KOPT-K1 (cell line): ENCODE results near the gene CSN3.
"Not testable (repeated sequence)": the region's sequence is repeated elsewhere in the genome, so short reads cannot be mapped to it uniquely, and the experiment has no call there.

Experiments used
- H3K27ac ChIP-seq: fragments of 200-600 bp; sonication (generic); 2 replicates; pipeline ENCODE4 v1.5.1; 2016; ENCODE audit warnings: antibody characterized with exemption, mild to moderate bottlenecking, low read depth, low read length; ENCODE audit not compliant: poor library complexity, severe bottlenecking
- H3K36me3 ChIP-seq: fragments of 200-600 bp; sonication (generic); 2 replicates; pipeline ENCODE4 v1.5.1; 2017; ENCODE audit warnings: antibody characterized with exemption, mild to moderate bottlenecking, low read length, moderate library complexity; ENCODE audit not compliant: insufficient read depth
- H3K9me3 ChIP-seq: fragments of 200-600 bp; sonication (generic); 2 replicates; pipeline ENCODE4 v1.5.1; 2017; ENCODE audit warnings: antibody characterized with exemption, low read length, mild to moderate bottlenecking; ENCODE audit not compliant: insufficient read depth, poor library complexity, severe bottlenecking

The CSN3 gene

GRCh38 chr4:70242297-70242696 lies at the start of gene CSN3:
Gene CSN3 (plus strand): TSS chr4:70242597. CDS start chr4:70244820, 2,223 bp downstream.
- not testable (repeated sequence) for H3K36me3 ChIP-seq, H3K9me3 ChIP-seq, H3K27ac ChIP-seq

- Histone ChIP-seq H3K9me3 (no peaks in the 10 kb centered on the region), H3K27ac (no peak overlapping the region), H3K36me3 (no peaks in the 10 kb centered on the region)
Observed at GRCh38 chr4:70192895-70193294, 49.5 kb upstream of the CSN3 start.

- Histone ChIP-seq H3K27ac (no peak within 1 kb of the TSS), H3K9me3 (no peaks in the 10 kb centered on the region), H3K36me3 (no peaks in the 10 kb centered on the region)
Observed at GRCh38 chr4:70195425-70195824, 47.0 kb upstream of the CSN3 start, which contains the start of gene ODAM. Gene ODAM (plus strand): TSS chr4:70195725. CDS start chr4:70196544, 819 bp downstream.

GRCh38 chr4:70196857-70197256 lies 45.5 kb upstream of the CSN3 start:
- Histone ChIP-seq H3K27ac (no peak overlapping the region), H3K36me3 (no peaks in the 10 kb centered on the region), H3K9me3 (no peaks in the 10 kb centered on the region)

- Histone ChIP-seq H3K36me3 (no peaks in the 10 kb centered on the region), H3K27ac (no peak overlapping the region), H3K9me3 (no peaks in the 10 kb centered on the region)
Observed at GRCh38 chr4:70197842-70198241, 44.6 kb upstream of the CSN3 start.

GRCh38 chr4:70203601-70204000 lies 38.8 kb upstream of the CSN3 start:
- Histone ChIP-seq H3K36me3 (no peaks in the 10 kb centered on the region), H3K27ac (no peak overlapping the region), H3K9me3 (no peaks in the 10 kb centered on the region)

GRCh38 chr4:70212752-70213151 lies 29.6 kb upstream of the CSN3 start:
- H3K36me3 ChIP-seq, H3K27ac ChIP-seq, H3K9me3 ChIP-seq: not testable (repeated sequence)

GRCh38 chr4:70216109-70216508 lies 26.3 kb upstream of the CSN3 start:
- H3K9me3 ChIP-seq, H3K36me3 ChIP-seq, H3K27ac ChIP-seq: not testable (repeated sequence)

- H3K9me3 ChIP-seq, H3K36me3 ChIP-seq, H3K27ac ChIP-seq: not testable (repeated sequence)
Observed at GRCh38 chr4:70216550-70216949, 25.8 kb upstream of the CSN3 start.

GRCh38 chr4:70221389-70221788 lies 21.0 kb upstream of the CSN3 start:
- not testable (repeated sequence) for H3K36me3 ChIP-seq, H3K27ac ChIP-seq, H3K9me3 ChIP-seq

- not testable (repeated sequence) for H3K9me3 ChIP-seq, H3K36me3 ChIP-seq, H3K27ac ChIP-seq
Observed at GRCh38 chr4:70221818-70222217, 20.6 kb upstream of the CSN3 start.

GRCh38 chr4:70225824-70226223 lies 16.6 kb upstream of the CSN3 start, which contains the start of gene FDCSP:
Gene FDCSP (plus strand): TSS chr4:70226124. CDS start chr4:70231195, 5,071 bp downstream.
- Histone ChIP-seq H3K9me3 (no peaks in the 10 kb centered on the region), H3K27ac (no peak within 1 kb of the TSS), H3K36me3 (no peaks in the 10 kb centered on the region)

- no peaks in the 10 kb centered on the region for H3K36me3 ChIP-seq
- no peak overlapping the region for H3K27ac ChIP-seq
- no peaks in the 10 kb centered on the region for H3K9me3 ChIP-seq
Observed at GRCh38 chr4:70236125-70236524, 6.3 kb upstream of the CSN3 start.

- Histone ChIP-seq H3K9me3 (no peaks in the 10 kb centered on the region), H3K27ac (no peak overlapping the region), H3K36me3 (no peaks in the 10 kb centered on the region)
Observed at GRCh38 chr4:70239131-70239883, 3.1 kb upstream of the CSN3 start.

- no peak overlapping the region for H3K27ac ChIP-seq
- no peaks in the 10 kb centered on the region for H3K36me3 ChIP-seq
Observed at GRCh38 chr4:70239884-70240591, 2.4 kb upstream of the CSN3 start.

GRCh38 chr4:70243091-70243490 lies 694 bp downstream of the CSN3 start:
- Histone ChIP-seq H3K9me3 (no peaks in the 10 kb centered on the region), H3K27ac (no peak overlapping the region), H3K36me3 (no peaks in the 10 kb centered on the region)

More at GRCh38 chr4:70239884-70240591, 2.4 kb upstream of the CSN3 start:
- no peaks in the 10 kb centered on the region for H3K9me3 ChIP-seq
